ENCODE data around the gene GRK1.

DNA sequence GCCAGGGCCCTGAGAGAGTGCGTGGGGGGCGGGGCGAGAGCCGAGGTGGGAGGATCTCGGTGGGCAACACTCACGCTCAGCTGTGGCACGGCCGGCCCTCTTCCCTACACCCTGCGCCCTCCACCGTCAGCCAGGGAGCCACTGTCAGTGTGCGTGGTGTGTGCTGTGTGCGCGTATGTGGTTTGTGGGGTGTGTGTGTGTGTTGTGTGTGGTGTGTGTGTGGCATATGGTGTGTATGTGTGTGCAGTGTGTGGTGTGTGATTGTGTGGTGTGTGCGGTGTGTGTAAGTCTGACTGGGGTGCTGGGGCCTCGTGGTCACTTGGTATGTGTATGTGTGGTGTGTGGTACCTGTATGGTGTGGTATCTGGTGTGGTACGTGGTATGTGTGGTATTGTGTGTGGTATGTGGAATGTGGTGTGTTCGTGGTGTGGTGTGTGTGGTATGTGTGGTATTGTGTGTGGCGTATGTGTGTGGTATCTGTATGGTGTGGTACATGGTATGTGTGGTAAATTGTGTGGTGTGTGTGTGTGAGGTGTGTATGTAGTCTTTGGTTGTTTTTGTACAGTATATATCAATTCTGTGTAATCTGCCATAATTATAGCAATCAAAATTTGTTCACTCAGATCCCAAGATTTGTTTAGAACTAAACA is 5.1 kb downstream of the GRK1 start:
- TF ChIP-seq POLR2A (IDR thresholded peaks at IDR 0.05; ENCODE audit: insufficient read depth in 1 of 2, low read depth in 2 of 2, low read length in 2 of 2) (no peak), HNRNPLL (IDR thresholded peaks at IDR 0.05; ENCODE audit: low read depth, low read length, poor library complexity, severe bottlenecking) (no peak), ZSCAN12 (CRISPR knock-in tag; IDR thresholded peaks at IDR 0.05) (no peak), SUZ12 (IDR thresholded peaks at IDR 0.05; ENCODE audit: low read depth, low read length) (no peak), HOXA7 (CRISPR knock-in tag; IDR thresholded peaks at IDR 0.05) (no peak), BCL6 (CRISPR knock-in tag; IDR thresholded peaks at IDR 0.05) (no peak)
- TF ChIP-seq, protein P1, sequence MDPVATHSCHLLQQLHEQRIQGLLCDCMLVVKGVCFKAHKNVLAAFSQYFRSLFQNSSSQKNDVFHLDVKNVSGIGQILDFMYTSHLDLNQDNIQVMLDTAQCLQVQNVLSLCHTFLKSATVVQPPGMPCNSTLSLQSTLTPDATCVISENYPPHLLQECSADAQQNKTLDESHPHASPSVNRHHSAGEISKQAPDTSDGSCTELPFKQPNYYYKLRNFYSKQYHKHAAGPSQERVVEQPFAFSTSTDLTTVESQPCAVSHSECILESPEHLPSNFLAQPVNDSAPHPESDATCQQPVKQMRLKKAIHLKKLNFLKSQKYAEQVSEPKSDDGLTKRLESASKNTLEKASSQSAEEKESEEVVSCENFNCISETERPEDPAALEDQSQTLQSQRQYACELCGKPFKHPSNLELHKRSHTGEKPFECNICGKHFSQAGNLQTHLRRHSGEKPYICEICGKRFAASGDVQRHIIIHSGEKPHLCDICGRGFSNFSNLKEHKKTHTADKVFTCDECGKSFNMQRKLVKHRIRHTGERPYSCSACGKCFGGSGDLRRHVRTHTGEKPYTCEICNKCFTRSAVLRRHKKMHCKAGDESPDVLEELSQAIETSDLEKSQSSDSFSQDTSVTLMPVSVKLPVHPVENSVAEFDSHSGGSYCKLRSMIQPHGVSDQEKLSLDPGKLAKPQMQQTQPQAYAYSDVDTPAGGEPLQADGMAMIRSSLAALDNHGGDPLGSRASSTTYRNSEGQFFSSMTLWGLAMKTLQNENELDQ (CRISPR knock-in tag; IDR thresholded peaks at IDR 0.05; ENCODE audit: borderline replicate concordance): no peak
- TF ChIP-seq, protein P2, sequence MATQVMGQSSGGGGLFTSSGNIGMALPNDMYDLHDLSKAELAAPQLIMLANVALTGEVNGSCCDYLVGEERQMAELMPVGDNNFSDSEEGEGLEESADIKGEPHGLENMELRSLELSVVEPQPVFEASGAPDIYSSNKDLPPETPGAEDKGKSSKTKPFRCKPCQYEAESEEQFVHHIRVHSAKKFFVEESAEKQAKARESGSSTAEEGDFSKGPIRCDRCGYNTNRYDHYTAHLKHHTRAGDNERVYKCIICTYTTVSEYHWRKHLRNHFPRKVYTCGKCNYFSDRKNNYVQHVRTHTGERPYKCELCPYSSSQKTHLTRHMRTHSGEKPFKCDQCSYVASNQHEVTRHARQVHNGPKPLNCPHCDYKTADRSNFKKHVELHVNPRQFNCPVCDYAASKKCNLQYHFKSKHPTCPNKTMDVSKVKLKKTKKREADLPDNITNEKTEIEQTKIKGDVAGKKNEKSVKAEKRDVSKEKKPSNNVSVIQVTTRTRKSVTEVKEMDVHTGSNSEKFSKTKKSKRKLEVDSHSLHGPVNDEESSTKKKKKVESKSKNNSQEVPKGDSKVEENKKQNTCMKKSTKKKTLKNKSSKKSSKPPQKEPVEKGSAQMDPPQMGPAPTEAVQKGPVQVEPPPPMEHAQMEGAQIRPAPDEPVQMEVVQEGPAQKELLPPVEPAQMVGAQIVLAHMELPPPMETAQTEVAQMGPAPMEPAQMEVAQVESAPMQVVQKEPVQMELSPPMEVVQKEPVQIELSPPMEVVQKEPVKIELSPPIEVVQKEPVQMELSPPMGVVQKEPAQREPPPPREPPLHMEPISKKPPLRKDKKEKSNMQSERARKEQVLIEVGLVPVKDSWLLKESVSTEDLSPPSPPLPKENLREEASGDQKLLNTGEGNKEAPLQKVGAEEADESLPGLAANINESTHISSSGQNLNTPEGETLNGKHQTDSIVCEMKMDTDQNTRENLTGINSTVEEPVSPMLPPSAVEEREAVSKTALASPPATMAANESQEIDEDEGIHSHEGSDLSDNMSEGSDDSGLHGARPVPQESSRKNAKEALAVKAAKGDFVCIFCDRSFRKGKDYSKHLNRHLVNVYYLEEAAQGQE (IDR thresholded peaks at IDR 0.05; ENCODE audit: borderline replicate concordance in 1 of 2, low read depth in 1 of 2, low read length in 2 of 2): no peak
- TF ChIP-seq, protein P3, sequence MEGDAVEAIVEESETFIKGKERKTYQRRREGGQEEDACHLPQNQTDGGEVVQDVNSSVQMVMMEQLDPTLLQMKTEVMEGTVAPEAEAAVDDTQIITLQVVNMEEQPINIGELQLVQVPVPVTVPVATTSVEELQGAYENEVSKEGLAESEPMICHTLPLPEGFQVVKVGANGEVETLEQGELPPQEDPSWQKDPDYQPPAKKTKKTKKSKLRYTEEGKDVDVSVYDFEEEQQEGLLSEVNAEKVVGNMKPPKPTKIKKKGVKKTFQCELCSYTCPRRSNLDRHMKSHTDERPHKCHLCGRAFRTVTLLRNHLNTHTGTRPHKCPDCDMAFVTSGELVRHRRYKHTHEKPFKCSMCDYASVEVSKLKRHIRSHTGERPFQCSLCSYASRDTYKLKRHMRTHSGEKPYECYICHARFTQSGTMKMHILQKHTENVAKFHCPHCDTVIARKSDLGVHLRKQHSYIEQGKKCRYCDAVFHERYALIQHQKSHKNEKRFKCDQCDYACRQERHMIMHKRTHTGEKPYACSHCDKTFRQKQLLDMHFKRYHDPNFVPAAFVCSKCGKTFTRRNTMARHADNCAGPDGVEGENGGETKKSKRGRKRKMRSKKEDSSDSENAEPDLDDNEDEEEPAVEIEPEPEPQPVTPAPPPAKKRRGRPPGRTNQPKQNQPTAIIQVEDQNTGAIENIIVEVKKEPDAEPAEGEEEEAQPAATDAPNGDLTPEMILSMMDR (CRISPR knock-in tag; IDR thresholded peaks at IDR 0.05): no peak

Measured in HepG2 (cell line).